Measurements from ENCODE around the gene ARHGEF38. TPM values are rescaled to one million over a fixed set of nuclear protein-coding genes. Genes with fewer than 3 reads are reported as not detected.

ARHGEF38 gene
- total and polyA plus RNA-seq, 11 donors, result not detected

- intact Hi-C loops (cut with DNase I), result no loop called here
- Histone ChIP-seq H3K9me3 (no peaks in the 10 kb centered on the region), H3K36me3 (no peaks in the 10 kb centered on the region), H3K27ac (no peak overlapping the region), H3K4me1 (no peaks in the 10 kb centered on the region), H3K27me3 (no peaks in the 10 kb centered on the region), H3K4me3 (no peak overlapping the region)
- no peak for TF ChIP-seq POLR2A (IDR thresholded peaks at IDR 0.05)
- TF ChIP-seq, protein P1, sequence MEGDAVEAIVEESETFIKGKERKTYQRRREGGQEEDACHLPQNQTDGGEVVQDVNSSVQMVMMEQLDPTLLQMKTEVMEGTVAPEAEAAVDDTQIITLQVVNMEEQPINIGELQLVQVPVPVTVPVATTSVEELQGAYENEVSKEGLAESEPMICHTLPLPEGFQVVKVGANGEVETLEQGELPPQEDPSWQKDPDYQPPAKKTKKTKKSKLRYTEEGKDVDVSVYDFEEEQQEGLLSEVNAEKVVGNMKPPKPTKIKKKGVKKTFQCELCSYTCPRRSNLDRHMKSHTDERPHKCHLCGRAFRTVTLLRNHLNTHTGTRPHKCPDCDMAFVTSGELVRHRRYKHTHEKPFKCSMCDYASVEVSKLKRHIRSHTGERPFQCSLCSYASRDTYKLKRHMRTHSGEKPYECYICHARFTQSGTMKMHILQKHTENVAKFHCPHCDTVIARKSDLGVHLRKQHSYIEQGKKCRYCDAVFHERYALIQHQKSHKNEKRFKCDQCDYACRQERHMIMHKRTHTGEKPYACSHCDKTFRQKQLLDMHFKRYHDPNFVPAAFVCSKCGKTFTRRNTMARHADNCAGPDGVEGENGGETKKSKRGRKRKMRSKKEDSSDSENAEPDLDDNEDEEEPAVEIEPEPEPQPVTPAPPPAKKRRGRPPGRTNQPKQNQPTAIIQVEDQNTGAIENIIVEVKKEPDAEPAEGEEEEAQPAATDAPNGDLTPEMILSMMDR (IDR thresholded peaks at IDR 0.05), result no peak
- no peak for DNase-seq
- 78 to 89% (median 86%) methylated on average over 3 of the region's 3 CpGs for WGBS, 4 donors
- ATAC-seq, result no peak
Measured at GRCh38 chr4:105591573-105591972, 39.2 kb downstream of the ARHGEF38 start.

GRCh38 chr4:105594099-105595010 lies 41.9 kb downstream of the ARHGEF38 start:
- H3K36me3 ChIP-seq, result no peaks in the 10 kb centered on the region
- 41 to 51% (median 46%) methylated on average over 7 of the region's 7 CpGs for WGBS, 4 donors
- intact Hi-C loops (cut with DNase I), result no loop called here
- DNase-seq (no peak), ATAC-seq (no peak)
- H3K27me3 ChIP-seq, result no peaks in the 10 kb centered on the region
- peaks cover 0 to 10% (median 0%) of the 10 kb centered on the region in 12 donors for H3K4me1 ChIP-seq
- TF ChIP-seq, protein P1 (IDR thresholded peaks at IDR 0.05), result no peak
- no peak for TF ChIP-seq POLR2A (IDR thresholded peaks at IDR 0.05)
- H3K9me3 ChIP-seq, result no peaks in the 10 kb centered on the region
- no peak overlapping the region for H3K4me3 ChIP-seq
- no peak overlapping the region for H3K27ac ChIP-seq

GRCh38 chr4:105596684-105597083 lies 44.3 kb downstream of the ARHGEF38 start:
- Histone ChIP-seq H3K27ac (no peak overlapping the region), H3K27me3 (peaks cover 0 to 3% (median 0%) of the 10 kb centered on the region in 9 donors), H3K9me3 (no peaks in the 10 kb centered on the region), H3K4me3 (no peak overlapping the region), H3K36me3 (no peaks in the 10 kb centered on the region), H3K4me1 (peaks cover 0 to 16% (median 0%) of the 10 kb centered on the region in 12 donors)
- DNase-seq (no peak), ATAC-seq (no peak)
- TF ChIP-seq, protein P1 (IDR thresholded peaks at IDR 0.05), result no peak
- intact Hi-C loops (cut with DNase I), result no loop called here
- WGBS, 4 donors, result 62 to 74% (median 70%) methylated on average over 6 of the region's 6 CpGs

GRCh38 chr4:105598052-105598451 lies 45.6 kb downstream of the ARHGEF38 start:
- 73 to 79% (median 75%) methylated on average over 4 of the region's 4 CpGs for WGBS, 4 donors
- Histone ChIP-seq H3K4me1 (peaks cover 0 to 16% (median 0%) of the 10 kb centered on the region in 12 donors), H3K36me3 (no peaks in the 10 kb centered on the region), H3K4me3 (no peak overlapping the region), H3K9me3 (no peaks in the 10 kb centered on the region), H3K27ac (no peak overlapping the region), H3K27me3 (peaks cover 0 to 3% (median 0%) of the 10 kb centered on the region in 9 donors)
- intact Hi-C loops (cut with DNase I), result no loop called here
- TF ChIP-seq, protein P1 (IDR thresholded peaks at IDR 0.05), result no peak
- TF ChIP-seq POLR2A (IDR thresholded peaks at IDR 0.05), result no peak
- ATAC-seq (no peak), DNase-seq (no peak)

All from heart left ventricle (tissue), 16 donors.